ENCODE measurements around the gene PDZRN3. TPM values are rescaled to one million over a fixed set of nuclear protein-coding genes. Genes with fewer than 3 reads are reported as not detected.

PDZRN3 gene
- total RNA-seq, 6 donors from 2014 or later: 7.0 to 50.3 (median 18.4) TPM

DNA sequence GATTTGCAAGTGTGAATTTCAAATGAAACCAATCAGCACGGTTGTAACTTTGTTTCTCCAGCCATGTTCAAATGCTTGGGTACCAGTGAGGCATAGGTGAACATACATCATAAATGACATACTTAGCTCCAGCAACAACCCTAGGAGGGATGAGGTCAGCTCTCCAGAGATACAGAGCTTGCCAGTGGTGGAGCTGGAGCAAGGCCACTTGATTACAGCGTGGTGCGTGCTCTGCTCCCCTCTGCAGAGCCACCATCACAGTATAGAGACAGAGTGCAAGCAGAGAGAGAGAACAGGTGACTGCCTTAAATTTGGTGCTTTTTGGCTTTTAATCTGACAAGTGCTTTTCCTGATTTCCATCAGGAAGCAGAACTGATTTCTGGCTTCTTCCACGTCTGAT is 275.1 kb downstream of the PDZRN3 start:
- Histone ChIP-seq H3K27me3 (no peaks in the 10 kb centered on the region), H3K4me3 (no peak overlapping the region), H3K36me3 (no peaks in the 10 kb centered on the region), H3K27ac (no peak overlapping the region), H3K9me3 (no peaks in the 10 kb centered on the region), H3K4me1 (no peaks in the 10 kb centered on the region)
- DNase-seq (no peak), ATAC-seq (ENCODE audit: low FRiP score in 2 of 2) (peak in 1 of 2 donors; percentile 34)
- TF ChIP-seq POLR2A (IDR thresholded peaks at IDR 0.05) (no peak), POLR2AphosphoS5 (IDR thresholded peaks at IDR 0.05) (no peak), CTCF (IDR thresholded peaks at IDR 0.05) (no peak), EP300 (IDR thresholded peaks at IDR 0.05) (no peak)
- WGBS, 2 donors: 79 to 90% methylated on average over 4 of the region's 4 CpGs

DNA sequence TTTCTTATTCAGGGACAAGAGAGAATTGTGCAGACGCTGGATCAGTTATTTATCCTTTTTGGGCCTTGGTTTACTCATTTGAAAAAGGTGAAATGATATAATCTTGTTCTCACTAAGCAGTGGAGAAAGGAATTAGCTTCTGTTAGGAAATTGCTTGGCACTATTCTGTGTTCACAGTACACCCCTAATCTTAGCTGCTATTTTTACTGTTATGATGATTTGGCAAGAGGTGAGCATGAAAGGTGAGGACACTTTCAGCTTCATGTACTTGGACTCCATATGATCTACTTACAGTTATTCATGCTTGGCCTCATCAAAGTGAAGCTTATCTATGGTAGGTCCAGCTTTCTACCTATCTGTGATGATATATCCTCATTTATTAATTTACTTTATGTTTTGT is 282.7 kb downstream of the PDZRN3 start:
- DNase-seq (no peak), ATAC-seq (ENCODE audit: low FRiP score in 2 of 2) (no peak)
- H3K4me3 ChIP-seq: no peak overlapping the region
- H3K4me1 ChIP-seq: no peaks in the 10 kb centered on the region
- no peaks in the 10 kb centered on the region for H3K27me3 ChIP-seq
- WGBS, 2 donors: 86 to 90% methylated on average over 1 of the region's 1 CpG
- no peaks in the 10 kb centered on the region for H3K36me3 ChIP-seq
- H3K27ac ChIP-seq: no peak overlapping the region
- TF ChIP-seq CTCF (IDR thresholded peaks at IDR 0.05) (no peak), POLR2A (IDR thresholded peaks at IDR 0.05) (no peak), POLR2AphosphoS5 (IDR thresholded peaks at IDR 0.05) (no peak), EP300 (IDR thresholded peaks at IDR 0.05) (no peak)
- H3K9me3 ChIP-seq: peaks cover 0 to 6% (median 0%) of the 10 kb centered on the region in 4 donors

DNA sequence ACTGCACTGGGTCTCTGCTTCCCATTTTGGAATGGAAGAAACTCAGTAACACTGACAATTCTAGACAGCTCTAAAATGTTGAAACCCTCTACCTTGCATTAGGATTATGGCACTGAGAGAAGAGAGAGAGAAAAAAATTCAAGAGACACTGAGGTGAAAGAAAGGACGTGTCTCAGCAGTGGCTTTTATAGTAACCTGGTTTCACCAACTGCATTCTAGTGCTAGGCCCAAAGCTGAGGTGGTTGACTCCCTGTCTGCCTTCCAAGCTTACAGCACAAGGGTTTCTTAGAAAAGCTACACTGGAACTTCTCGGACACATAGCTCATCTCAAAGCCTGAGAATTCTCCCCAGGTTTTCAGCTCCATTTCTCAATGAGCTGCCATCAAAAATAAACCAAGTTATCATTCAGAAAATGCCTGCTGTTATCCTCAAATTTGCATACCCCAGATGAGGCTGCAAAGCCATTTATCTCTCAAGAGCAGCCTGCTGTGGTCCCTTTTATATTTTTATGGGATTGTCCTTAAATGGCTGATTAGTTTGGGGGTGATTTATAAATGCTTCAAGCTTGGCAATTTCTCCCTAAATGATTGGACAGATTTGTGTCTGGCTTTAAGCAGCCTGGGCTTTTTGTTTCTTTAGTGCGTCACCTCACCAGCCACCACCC is 283.3 kb downstream of the PDZRN3 start:
- H3K36me3 ChIP-seq: no peaks in the 10 kb centered on the region
- H3K9me3 ChIP-seq: peaks cover 0 to 6% (median 0%) of the 10 kb centered on the region in 4 donors
- DNase-seq: no peak
- TF ChIP-seq CTCF (IDR thresholded peaks at IDR 0.05) (no peak), POLR2A (IDR thresholded peaks at IDR 0.05) (no peak), POLR2AphosphoS5 (IDR thresholded peaks at IDR 0.05) (no peak), EP300 (IDR thresholded peaks at IDR 0.05) (no peak)
- H3K4me3 ChIP-seq: no peak overlapping the region
- no peaks in the 10 kb centered on the region for H3K4me1 ChIP-seq
- no peak overlapping the region for H3K27ac ChIP-seq
- ATAC-seq (ENCODE audit: low FRiP score in 2 of 2): no peak
- H3K27me3 ChIP-seq: no peaks in the 10 kb centered on the region
- 79 to 82% methylated on average over 3 of the region's 3 CpGs for WGBS, 2 donors

- Histone ChIP-seq H3K27ac (no peak overlapping the region), H3K27me3 (no peaks in the 10 kb centered on the region), H3K36me3 (no peaks in the 10 kb centered on the region), H3K4me1 (no peaks in the 10 kb centered on the region), H3K4me3 (no peak overlapping the region), H3K9me3 (no peaks in the 10 kb centered on the region)
- DNase-seq: no peak
- WGBS, 2 donors: 65 to 66% methylated on average over 3 of the region's 3 CpGs
- no peak for ATAC-seq (ENCODE audit: low FRiP score in 2 of 2)
- TF ChIP-seq POLR2A (IDR thresholded peaks at IDR 0.05) (no peak), EP300 (IDR thresholded peaks at IDR 0.05) (no peak), CTCF (IDR thresholded peaks at IDR 0.05) (no peak), POLR2AphosphoS5 (IDR thresholded peaks at IDR 0.05) (no peak)
Observed at GRCh38 chr3:73332558-73332957, 292.2 kb downstream of the PDZRN3 start.

Small RNA genes lying within 50 kb of the gene (small RNA-seq; reads per million reads assigned to genes)
- 0 reads per million in 4 donors for gene RNU7-119P
